Erythroblast (primary cell): ENCODE data around the gene LRRC4.

ENCODE experiments used
- DNase-seq, 2 experiments: peaks; one replicate each; lab custom pipeline; 2025; lab: John Stamatoyannopoulos, UW
- GATA1 ChIP-seq: IDR thresholded peaks from 2 replicates; pipeline ENCODE4 v1.6.1; 2011; ENCODE audit warnings: low read depth, mild to moderate bottlenecking, control low read depth, low read length, moderate library complexity
- POLR2A ChIP-seq: IDR thresholded peaks from 2 replicates; pipeline ENCODE4 v1.6.1; 2011; ENCODE audit warnings: mild to moderate bottlenecking, low read length

LRRC4 gene

GRCh38 chr7:128032605-128033235 lies 1.5 kb upstream of the LRRC4 start:
- peak; percentile 69 to 71 for DNase-seq

DNA sequence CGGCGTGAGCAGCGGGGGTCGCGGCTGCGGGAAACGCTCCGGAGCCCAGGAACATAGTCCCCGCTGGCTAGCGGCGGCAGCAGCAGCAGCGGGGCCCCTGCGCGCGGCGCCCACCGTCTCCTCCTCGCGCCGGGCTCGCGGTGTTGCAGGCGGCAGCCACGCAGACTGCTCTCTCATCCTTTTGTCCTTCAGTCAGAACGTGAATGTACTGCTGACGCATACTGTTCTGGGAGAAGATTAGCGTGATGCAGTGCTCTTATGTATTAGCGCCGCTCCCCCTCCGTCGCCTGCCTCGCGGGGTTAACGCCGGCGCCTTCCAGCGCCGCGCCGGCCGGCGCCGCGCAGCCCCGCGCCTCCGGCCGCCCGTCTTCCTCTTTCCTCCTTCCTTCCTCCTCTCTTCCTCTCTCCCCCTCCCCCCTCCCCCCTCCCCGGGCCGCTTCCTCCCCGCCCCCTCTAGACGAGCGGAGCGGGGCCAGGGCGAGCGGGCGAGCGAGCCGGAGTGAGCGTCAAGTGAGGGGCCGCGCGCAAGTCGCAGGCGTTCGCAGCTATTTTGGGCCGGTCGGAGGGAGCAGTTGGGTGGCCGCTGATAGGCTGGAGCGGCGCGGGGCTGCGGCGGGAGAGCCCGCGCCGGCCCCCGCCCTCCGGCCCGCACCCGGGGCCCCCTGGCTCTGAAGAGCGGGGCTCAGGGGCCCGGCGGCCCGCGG lies 816 bp upstream of the LRRC4 start:
- peak; percentile 87 to 88 for DNase-seq
- TF ChIP-seq GATA1 = no peak
- TF ChIP-seq POLR2A = no peak

More at GRCh38 chr7:128032605-128033235, 1.5 kb upstream of the LRRC4 start:
- no peak for TF ChIP-seq GATA1
- no peak for TF ChIP-seq POLR2A

DNA sequence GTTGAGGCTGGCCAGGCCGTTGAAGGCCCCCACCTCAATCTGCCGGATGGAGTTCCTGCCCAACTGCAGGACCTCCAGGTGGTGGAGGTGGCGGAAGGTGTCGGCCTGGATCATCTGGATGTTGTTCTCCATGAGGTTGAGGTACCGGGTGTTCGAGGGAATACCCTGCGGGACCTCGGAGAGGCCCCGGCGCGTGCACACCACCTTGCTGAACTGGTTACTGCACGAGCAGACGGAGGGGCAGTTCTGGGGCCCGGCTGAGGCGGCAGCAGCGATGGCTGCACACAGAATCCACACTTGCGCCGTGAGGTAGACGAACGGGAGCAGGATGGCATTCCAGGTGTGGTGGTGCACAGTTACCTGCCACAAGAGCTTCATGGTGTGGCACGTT lies 979 bp downstream of the LRRC4 start:
- no peak for DNase-seq
- TF ChIP-seq POLR2A = no peak
- no peak for TF ChIP-seq GATA1

DNA sequence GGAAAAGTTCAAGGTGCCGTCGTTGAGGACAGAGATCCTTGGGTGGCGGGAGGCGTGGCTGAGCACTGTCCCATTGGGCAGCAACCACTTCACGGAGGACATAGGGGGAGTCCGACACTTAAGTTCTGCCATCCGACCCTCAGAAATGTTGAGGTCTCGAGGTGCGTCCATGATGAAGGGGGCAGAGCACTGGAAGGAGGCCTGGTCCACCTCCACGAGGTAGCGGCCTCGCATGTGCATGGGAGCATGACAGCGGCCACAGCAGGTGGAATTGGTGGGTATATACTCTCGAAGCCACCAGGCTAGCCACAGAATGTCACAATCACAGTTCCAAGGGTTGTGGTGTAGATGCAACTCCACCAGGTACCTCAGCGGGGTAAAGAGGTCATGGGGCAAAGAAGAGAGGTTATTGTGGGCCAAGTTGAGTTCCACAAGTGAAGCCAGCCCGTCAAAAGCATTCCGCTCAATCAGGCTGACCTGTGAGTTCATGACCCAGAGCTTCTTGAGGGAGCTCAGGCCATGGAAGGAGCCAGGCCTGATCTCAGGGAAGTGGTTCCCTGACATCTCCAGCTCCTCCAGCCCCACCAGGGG lies 1.7 kb downstream of the LRRC4 start:
- TF ChIP-seq POLR2A (no peak), GATA1 (no peak)
- DNase-seq = no peak

GRCh38 chr7:128027485-128027980 lies 3.7 kb downstream of the LRRC4 start:
- DNase-seq = no peak
- no peak for TF ChIP-seq POLR2A
- TF ChIP-seq GATA1 = no peak

DNA sequence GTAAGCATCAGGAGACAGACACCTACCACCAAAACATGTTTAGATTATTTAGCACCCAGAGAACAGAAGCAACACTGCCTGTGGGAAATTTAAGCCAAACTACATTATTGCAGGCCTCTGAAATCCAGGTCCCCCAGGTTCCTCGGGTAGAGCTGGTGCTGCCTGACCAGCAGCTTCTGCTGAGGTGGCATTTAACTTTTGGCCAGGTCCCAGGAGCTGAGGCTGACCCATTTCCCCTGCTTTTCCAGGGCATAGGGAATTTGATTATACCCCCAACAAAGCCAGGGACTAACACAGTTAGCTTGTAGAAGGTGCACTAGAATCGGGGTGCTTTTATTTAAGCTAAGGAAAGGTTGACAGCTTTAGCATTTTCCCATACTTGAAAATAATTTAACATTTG lies 4.7 kb downstream of the LRRC4 start:
- TF ChIP-seq POLR2A (no peak), GATA1 (no peak)
- no peak for DNase-seq

DNA sequence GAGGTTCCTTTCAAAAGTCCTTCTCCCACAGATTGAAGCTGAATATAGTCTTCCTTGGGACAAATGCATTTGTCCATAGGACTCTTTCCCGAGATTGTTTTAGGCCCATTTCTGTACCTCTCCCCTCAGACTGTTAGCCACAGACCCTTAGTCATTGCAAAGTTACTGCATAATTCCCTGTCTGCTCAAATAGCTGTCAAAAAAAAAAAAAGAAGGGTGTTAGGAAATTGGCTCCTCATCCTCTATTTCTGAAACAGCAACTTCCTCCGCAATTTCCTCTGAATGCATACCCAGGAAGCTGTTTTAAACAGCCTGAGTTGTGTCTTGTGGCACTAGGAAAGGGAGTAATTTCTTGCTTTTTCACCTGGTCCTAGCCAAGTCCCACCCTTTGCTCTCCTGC lies 5.4 kb downstream of the LRRC4 start:
- DNase-seq = no peak
- no peak for TF ChIP-seq POLR2A
- TF ChIP-seq GATA1 = no peak

- TF ChIP-seq POLR2A (no peak), GATA1 (no peak)
- no peak for DNase-seq
These were observed 5.9 kb downstream of the LRRC4 start for GRCh38 chr7:128025380-128025779.

GRCh38 chr7:128024151-128024550 lies 7.1 kb downstream of the LRRC4 start:
- no peak for DNase-seq
- TF ChIP-seq POLR2A (no peak), GATA1 (no peak)

- TF ChIP-seq POLR2A (no peak), GATA1 (no peak)
- DNase-seq = no peak
These were observed 8.4 kb downstream of the LRRC4 start for GRCh38 chr7:128022631-128023532.

- TF ChIP-seq GATA1 (no peak), POLR2A (no peak)
- DNase-seq = no peak
These were observed 9.9 kb downstream of the LRRC4 start for GRCh38 chr7:128021366-128021765.

DNA sequence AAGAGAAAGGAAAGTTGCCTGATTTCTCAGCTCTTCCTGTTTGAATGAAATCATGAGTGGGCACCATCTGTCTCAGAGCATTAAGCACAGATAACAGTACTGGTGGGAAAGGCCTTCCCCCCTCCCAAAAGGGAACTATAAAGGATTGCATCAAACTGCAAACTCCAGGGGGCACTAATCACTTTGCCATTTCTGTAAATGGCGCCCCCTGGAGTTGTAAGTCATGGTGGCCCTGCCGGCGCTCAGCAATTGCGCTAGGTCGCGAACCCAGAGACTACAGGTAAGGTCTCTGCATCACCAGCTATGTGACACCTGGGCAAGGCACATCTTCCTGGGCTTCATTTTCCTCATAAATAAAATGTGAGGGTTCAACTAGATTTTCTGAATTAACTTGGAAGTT lies 11.1 kb downstream of the LRRC4 start:
- TF ChIP-seq POLR2A = no peak
- DNase-seq = peak; percentile 64 to 74

DNA sequence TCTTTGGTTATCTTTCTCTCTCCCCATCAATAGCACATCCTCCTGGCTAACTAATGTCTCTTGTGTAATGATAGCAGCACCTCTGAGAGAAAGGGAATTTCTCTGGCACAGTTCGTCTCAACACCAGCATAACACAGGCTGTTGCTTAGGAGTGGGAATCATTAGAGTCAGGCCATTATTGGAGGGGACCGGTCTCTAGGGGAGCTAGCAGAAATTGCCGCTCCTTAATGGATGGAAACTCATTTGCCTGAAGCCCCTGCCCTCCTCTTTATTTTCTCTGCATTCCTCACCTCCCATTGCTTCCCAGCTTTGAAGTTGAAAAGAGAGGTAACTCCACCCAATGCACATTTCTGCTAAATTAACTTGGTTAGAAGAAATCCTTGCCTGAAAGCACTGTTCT lies 11.9 kb downstream of the LRRC4 start:
- DNase-seq = no peak
- TF ChIP-seq POLR2A = no peak
- TF ChIP-seq GATA1 = no peak
